GM12872 (cell line): Measurements from ENCODE around the gene MUC5AC.

Source experiments
- CTCF ChIP-seq: IDR thresholded peaks from 3 replicates; pipeline ENCODE4 v1.5.1; 2011; ENCODE audit warnings: low read depth, mild to moderate bottlenecking, low read length, moderate library complexity; ENCODE audit not compliant: insufficient read depth

MUC5AC gene

GRCh38 chr11:1225386-1226225, 67.9 kb downstream of the MUC5AC start:
- no peak for TF ChIP-seq CTCF

- 0 out of 3 replicates have a peak, but pooled peaks have one; percentile 11 for TF ChIP-seq CTCF
These were observed 68.7 kb downstream of the MUC5AC start for GRCh38 chr11:1226226-1226985.

DNA sequence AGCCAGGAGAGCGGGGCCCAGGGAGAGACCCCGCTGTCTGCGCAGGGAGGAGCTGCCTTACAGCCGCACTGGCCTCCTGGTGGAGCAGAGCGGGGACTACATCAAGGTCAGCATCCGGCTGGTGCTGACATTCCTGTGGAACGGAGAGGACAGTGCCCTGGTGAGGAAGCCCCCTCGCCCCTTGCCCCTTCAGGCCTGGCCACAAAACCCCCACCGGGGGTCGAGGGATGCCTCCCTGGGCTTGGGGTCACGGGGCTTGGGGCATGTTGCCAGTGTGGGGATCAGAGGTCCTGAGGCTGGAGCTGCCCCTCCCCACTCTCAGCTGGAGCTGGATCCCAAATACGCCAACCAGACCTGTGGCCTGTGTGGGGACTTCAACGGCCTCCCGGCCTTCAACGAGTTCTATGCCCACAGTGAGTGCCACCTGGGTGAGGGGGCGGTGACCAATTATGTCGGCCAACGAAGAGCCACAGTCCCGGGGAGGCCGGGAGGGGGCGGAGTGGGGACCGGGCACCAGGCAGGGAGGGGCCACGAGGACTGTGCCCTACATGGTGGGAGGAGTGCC, 69.3 kb downstream of the MUC5AC start:
- 0 out of 3 replicates have a peak, but pooled peaks have one; percentile 9 for TF ChIP-seq CTCF

- no peak for TF ChIP-seq CTCF
These were observed 69.9 kb downstream of the MUC5AC start for GRCh38 chr11:1227551-1228100.

GRCh38 chr11:1228101-1228821, 70.5 kb downstream of the MUC5AC start:
- no peak for TF ChIP-seq CTCF

DNA sequence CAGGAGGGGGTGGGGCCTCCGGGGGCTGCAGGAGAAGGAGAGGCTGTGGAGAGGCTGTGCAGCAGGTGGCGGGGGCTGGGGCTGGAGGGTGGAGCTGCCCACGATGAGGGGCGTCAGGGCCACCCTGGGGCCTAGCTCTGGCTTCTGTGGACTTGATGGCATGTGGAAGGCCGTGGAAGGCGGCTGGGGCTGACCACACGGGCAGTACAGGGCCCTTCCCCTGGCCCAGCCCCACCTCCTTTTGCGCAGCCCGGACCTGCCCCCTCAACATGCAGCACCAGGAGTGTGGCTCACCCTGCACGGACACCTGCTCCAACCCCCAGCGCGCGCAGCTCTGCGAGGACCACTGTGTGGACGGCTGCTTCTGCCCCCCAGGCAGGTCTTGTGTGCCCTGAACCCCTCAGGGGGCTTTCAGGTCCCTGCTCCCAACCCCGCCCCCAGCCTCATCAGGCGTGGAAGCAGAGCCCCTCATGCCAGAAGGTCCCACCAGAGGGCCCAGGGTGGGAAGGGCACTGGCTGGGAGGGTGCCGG, 71.2 kb downstream of the MUC5AC start:
- TF ChIP-seq CTCF = no peak
